HepG2 (cell line): ENCODE results near the gene MXI1. TPM values are rescaled to one million over a fixed set of nuclear protein-coding genes. Genes with fewer than 3 reads are reported as not detected.

Source experiments
- ATAC-seq: fragments of 200-7000 bp; cut with Tn5 transposase; 3 replicates; pipeline ENCODE4 v1.9.1; 2020; ENCODE audit warnings: mild to moderate bottlenecking, moderate library complexity
- BruUV-seq: library from RNA; stranded (reverse); fragments of 400-500 nt; replicated peaks from 2 replicates; lab custom pipeline; 2021; lab: Mats Ljungman, UMichigan
- CTCF ChIA-PET: fragments of 300-600 bp; formaldehyde crosslinking; extraction: SDS; loops from one replicate; lab custom pipeline; 2021; ENCODE audit warnings: low total read pairs, inconsistent platforms, low intra/inter-chr PET ratio; lab: Yijun Ruan, JAX
- POLR2A ChIA-PET: fragments of 350-600 bp; sonication (Branson Sonifier 250); formaldehyde crosslinking; loops from one replicate; lab custom pipeline; 2020; ENCODE audit warnings: antibody characterized with exemption, inconsistent platforms; lab: Yijun Ruan, JAX
- DNase-seq: peaks from one replicate; pipeline ENCODE4 v3.0.0-alpha.2; 2015; ENCODE audit warnings: low spot score
- FAIRE-seq: peaks from 3 replicates; lab custom pipeline; 2011; peaks lifted over from hg19 to GRCh38; lab: Jason Lieb, UNC
- H2AFZ ChIP-seq: one replicate; pipeline ENCODE4 v1.6.1; 2011; ENCODE audit warnings: low read length, inconsistent platforms
- H3K27ac ChIP-seq: fragments of 300-600 bp; 3 replicates; pipeline ENCODE4 v1.8.0; 2011; ENCODE audit warnings: mixed run types, mild to moderate bottlenecking, mixed read lengths, low read length, inconsistent platforms; ENCODE audit not compliant: insufficient read depth; ENCODE audit errors: extremely low read length
- H3K27me3 ChIP-seq, 2 experiments: fragments of 200-600 bp in 1 of 2; 2 replicates in 1 of 2; 3 replicates in 1 of 2; pipeline versions ENCODE4 v1.6.0 to v1.8.0; 2011; ENCODE audit warnings: low read length in 2 of 2, mild to moderate bottlenecking in 2 of 2, moderate library complexity in 2 of 2, inconsistent platforms in 1 of 2; ENCODE audit not compliant: insufficient read depth in 2 of 2, control insufficient read depth in 1 of 2
- H3K36me3 ChIP-seq, 2 experiments: fragments of 200-600 bp in 1 of 2; replicated peaks in 1 of 2; 2 replicates in 1 of 2; 3 replicates in 1 of 2; pipeline versions ENCODE4 v1.5.1 to v1.8.0; 2011; ENCODE audit warnings: low read length in 2 of 2, inconsistent platforms in 1 of 2; ENCODE audit not compliant: insufficient read depth in 2 of 2, control insufficient read depth in 1 of 2
- H3K4me1 ChIP-seq: 2 replicates; pipeline ENCODE4 v1.5.1; 2012; ENCODE audit warnings: low read length, inconsistent platforms; ENCODE audit not compliant: insufficient read depth
- H3K4me2 ChIP-seq: 2 replicates; pipeline ENCODE4 v1.6.0; 2011; ENCODE audit warnings: low read depth, low read length, inconsistent platforms
- H3K4me3 ChIP-seq, 3 experiments: fragments of 200-600 bp in 1 of 3; sonication (generic), shearing (Covaris generic) in 1 of 3; replicated peaks in 1 of 3; 2 replicates each; pipeline ENCODE4 v1.5.1; 2011 to 2016; ENCODE audit warnings: low read length in 3 of 3, inconsistent platforms in 2 of 3, low read depth in 2 of 3, mild to moderate bottlenecking in 2 of 3, control low read depth in 1 of 3, mixed read lengths in 1 of 3; ENCODE audit not compliant: insufficient read depth in 1 of 3
- H3K79me2 ChIP-seq: one replicate; pipeline ENCODE4 v1.6.1; 2011; ENCODE audit warnings: low read length, inconsistent platforms; ENCODE audit not compliant: insufficient read depth
- H3K9ac ChIP-seq: 2 replicates; pipeline ENCODE4 v1.6.0; 2011; ENCODE audit warnings: mild to moderate bottlenecking, low read depth, low read length, inconsistent platforms; ENCODE audit not compliant: insufficient read depth
- H3K9me3 ChIP-seq: 2 replicates; pipeline ENCODE4 v1.5.1; 2012; ENCODE audit warnings: mild to moderate bottlenecking, low read length
- H4K20me1 ChIP-seq: 2 replicates; pipeline ENCODE4 v1.6.0; 2011; ENCODE audit warnings: inconsistent platforms, mild to moderate bottlenecking, low read length, moderate library complexity; ENCODE audit not compliant: insufficient read depth
- BRD4 ChIP-seq: sonication (generic); formaldehyde crosslinking; IDR thresholded peaks from 2 replicates; pipeline ENCODE4 v1.4.0; 2020; ENCODE audit warnings: missing genetic modification reagents
- SAP130 ChIP-seq: IDR thresholded peaks from 2 replicates; pipeline ENCODE4 v1.6.1; 2016; ENCODE audit warnings: low read depth
- WGBS: methylation state at CpG from one replicate; pipeline ENCODE4 v1.1.6; 2017; ENCODE audit warnings: low lambda C conversion rate; 5-methylcytosine and 5-hydroxymethylcytosine counted together
- in situ Hi-C: cut with HindIII; loops from 2 replicates; pipeline ENCODE4 v1.10.0; 2017; ENCODE audit warnings: low pct_unique_long_range_greater_than_20kb; ENCODE audit not compliant: extremely low pct_ligation_motif_present
- intact Hi-C: fragments of 100-400 bp; cut with micrococcal nuclease; formaldehyde crosslinking; loops from one replicate; pipeline ENCODE4 v1.10.0; 2022; ENCODE audit not compliant: unreplicated experiment
- polyA plus RNA-seq, 8 experiments: library from polyadenylated mRNA; depleted of rRNA in 3 of 8; stranded (reverse) in 7 of 8; unstranded in 1 of 8; fragments of >200 nt; fragmentation: Illumina TruSeq in 4 of 8; extraction: Trizol in 4 of 8; gene quantifications; 2 replicates each; pipeline versions ENCODE4 v1.2.1 to v1.2.3, GENCODE V29; 2011 to 2016; ENCODE audit warnings: low read depth in 4 of 8, missing spikeins in 1 of 8, mixed read lengths in 1 of 8; ENCODE audit not compliant: insufficient read depth in 1 of 8
- total RNA-seq, 5 experiments: library from RNA; depleted of rRNA; stranded (reverse); fragments of >200 nt; fragmentation: Illumina TruSeq; extraction: Trizol; gene quantifications; 2 replicates each; pipeline ENCODE4 v1.2.3, GENCODE V29; 2016; ENCODE audit warnings: low read depth in 1 of 5
- TF ChIP-seq, protein P1 (sequence below): sonication (generic); formaldehyde crosslinking; IDR thresholded peaks from 2 replicates; pipeline ENCODE4 v1.4.0; 2020; ENCODE audit warnings: missing genetic modification reagents

Gene MXI1
- total and polyA plus RNA-seq, 2 of the 13 experiments (the other 11 are each of a cell fraction or from before 2014, with no cell fraction given), result 6.6 to 22.0 TPM

DNA sequence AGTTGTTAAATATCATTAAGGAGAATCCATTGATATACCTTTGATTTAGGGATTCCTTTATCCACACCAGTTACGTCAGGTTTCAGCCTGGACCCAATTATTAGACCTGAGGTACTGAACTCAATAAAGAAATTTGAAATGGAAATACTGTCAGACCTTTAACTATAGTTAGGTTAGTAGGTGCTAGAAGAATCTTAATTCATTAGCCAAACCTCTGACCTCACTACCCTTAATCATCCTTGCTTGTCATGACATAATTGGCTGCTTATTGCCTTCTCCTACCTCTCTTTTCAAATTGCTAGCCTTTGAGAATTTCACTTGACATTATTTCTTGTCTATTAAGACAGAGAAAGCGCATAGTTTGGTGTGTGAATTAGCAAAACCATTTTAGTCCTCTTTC lies 70.2 kb downstream of the MXI1 start (continued):
- TF ChIP-seq, protein P1, sequence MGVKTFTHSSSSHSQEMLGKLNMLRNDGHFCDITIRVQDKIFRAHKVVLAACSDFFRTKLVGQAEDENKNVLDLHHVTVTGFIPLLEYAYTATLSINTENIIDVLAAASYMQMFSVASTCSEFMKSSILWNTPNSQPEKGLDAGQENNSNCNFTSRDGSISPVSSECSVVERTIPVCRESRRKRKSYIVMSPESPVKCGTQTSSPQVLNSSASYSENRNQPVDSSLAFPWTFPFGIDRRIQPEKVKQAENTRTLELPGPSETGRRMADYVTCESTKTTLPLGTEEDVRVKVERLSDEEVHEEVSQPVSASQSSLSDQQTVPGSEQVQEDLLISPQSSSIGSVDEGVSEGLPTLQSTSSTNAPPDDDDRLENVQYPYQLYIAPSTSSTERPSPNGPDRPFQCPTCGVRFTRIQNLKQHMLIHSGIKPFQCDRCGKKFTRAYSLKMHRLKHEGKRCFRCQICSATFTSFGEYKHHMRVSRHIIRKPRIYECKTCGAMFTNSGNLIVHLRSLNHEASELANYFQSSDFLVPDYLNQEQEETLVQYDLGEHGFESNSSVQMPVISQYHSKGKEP (CRISPR knock-in tag), result no peak

DNA sequence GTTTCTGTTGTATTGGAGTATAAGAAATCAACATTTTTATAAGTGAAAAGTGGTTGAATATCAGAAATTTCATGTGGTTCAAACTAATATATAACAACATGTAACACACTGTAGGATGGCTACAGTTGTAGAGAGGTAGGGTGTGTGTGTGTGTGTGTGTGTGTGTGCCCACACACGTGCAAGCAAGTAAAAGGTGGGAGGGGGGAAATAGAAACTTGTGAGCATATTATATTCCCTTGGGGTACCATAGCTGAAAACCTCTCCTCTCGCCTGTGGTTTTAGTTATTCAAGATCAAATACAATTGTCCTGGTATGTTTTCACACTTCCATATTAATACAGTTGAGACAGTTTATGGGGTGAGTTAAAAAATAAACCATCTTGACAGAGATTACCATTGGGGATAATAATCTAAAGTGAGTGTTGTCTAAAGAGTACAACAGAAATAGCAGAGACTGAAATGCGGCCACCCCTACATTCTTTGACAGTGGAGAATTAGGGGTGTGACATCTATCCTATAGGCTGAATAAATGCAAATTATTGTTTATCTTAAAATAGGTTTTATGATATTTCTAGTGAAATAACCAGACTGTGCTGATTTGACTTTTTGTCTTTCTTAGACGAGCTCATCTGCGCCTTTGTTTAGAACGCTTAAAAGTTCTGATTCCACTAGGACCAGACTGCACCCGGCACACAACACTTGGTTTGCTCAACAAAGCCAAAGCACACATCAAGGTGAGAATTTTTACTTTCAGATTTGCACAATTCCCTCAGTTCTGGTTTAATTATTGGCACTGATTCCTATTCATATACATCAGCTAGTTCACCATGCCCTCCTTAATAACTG lies 71.4 kb downstream of the MXI1 start:
- POLR2A ChIA-PET, result no interaction called here
- no peaks in the 10 kb centered on the region for H3K79me2 ChIP-seq
- peaks cover 5% of the 10 kb centered on the region; the same call in 1 of the 2 replicates for H4K20me1 ChIP-seq
- FAIRE-seq (no peak), DNase-seq (no peak), ATAC-seq (peak; percentile 29; the same call in 2 of the 3 replicates)
- intact Hi-C loops (loop anchor here (1.0 kb wide), 3 partner anchors 53 to 141 kb away; partner anchors contain the start of gene MXI1), in situ Hi-C loops (no loop called here)
- no peaks in the 10 kb centered on the region; a peak in 1 of 5 replicates for H3K27me3 ChIP-seq
- CTCF ChIA-PET, result interaction anchor here (1.1 to 6.1 kb wide), 5 partner anchors 71 to 141 kb away, joined by 3 to 73 read pairs (median 4); partner anchors contain the start of gene MXI1
- no TSS peak for BruUV-seq
- no peak overlapping the region for H3K27ac ChIP-seq
- TF ChIP-seq BRD4 (CRISPR knock-in tag) (no peak), SAP130 (CRISPR knock-in tag) (0 out of 2 replicates have a peak, but pooled peaks have one; percentile 7)
- no peak overlapping the region for H3K4me3 ChIP-seq
- H3K4me1 ChIP-seq, result peaks cover 9% of the 10 kb centered on the region
- no peaks in the 10 kb centered on the region for H3K9me3 ChIP-seq
- no peak overlapping the region for H3K4me2 ChIP-seq
- no peak overlapping the region for H3K9ac ChIP-seq
- WGBS, result 76% methylated on average over 7 of the region's 7 CpGs
- H2AFZ ChIP-seq, result no peak overlapping the region
- H3K36me3 ChIP-seq, result peaks cover 1 to 13% of the 10 kb centered on the region in 2 experiments
